ENCODE results near the gene TFCP2L1.

TFCP2L1 gene

DNA sequence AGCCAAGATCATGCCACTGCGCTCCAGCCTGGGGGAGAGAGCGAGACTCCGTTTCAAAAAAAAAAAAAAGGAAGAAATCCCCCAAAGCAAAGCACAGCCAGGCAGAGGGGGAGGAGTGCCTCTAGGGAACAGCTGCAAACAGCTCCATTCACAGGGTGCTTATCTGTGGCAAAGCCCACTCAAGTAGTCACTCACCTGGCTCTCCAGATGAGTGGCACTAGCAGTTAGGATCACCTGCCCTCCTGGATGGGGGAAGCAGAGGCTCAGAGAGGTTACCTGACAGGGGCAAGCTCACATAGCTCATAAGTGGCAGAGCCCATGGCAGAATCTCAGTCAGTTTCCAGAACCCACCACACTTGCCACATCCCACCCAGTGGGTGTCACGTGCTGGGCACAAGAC is 30.3 kb downstream of the TFCP2L1 start:
- no peak overlapping the region for H3K27ac ChIP-seq (ENCODE audit: low read depth, low read length)

DNA sequence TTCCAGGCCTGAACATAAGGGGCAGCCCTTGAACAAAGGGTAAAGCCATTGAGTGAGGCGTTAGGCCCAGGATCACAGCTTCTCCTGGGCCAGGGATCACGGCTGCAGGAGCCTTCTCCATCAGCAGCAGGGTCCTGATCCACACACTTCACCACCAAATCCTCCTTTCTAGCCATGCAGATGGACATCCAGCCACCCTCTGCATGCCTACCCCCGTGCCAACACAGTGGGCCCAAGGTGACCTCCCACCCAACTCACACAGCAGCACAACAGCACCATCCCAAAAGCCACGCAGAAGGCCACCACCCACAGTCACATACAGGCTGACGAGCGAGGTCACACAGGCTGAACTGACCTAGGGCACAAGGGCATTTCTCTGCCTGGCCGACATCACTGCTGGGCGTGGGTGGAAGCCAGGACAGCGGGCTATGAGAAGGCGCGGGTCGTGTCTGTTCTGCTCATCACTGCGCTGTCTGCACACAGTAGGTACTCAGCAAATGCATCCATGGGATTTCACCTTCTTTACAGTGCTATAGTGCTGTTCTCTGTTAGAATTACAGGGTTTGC is 31.2 kb downstream of the TFCP2L1 start:
- Histone ChIP-seq H3K27ac (ENCODE audit: low read depth, low read length) (no peak overlapping the region), H3K4me1 (ENCODE audit: control insufficient read depth, insufficient read depth, low read length) (no peaks in the 10 kb centered on the region), H3K4me3 (ENCODE audit: low read length) (no peak overlapping the region), H3K36me3 (ENCODE audit: control insufficient read depth, insufficient read depth, low read length) (no peaks in the 10 kb centered on the region), H3K9ac (ENCODE audit: low read length) (no peak overlapping the region), H3K27me3 (ENCODE audit: control insufficient read depth, insufficient read depth, low read length) (no peaks in the 10 kb centered on the region)

More for the DNA sequence above, 30.3 kb downstream of the TFCP2L1 start:
- H3K27me3 ChIP-seq (ENCODE audit: control insufficient read depth, insufficient read depth, low read length): no peaks in the 10 kb centered on the region
- no peaks in the 10 kb centered on the region for H3K4me1 ChIP-seq (ENCODE audit: control insufficient read depth, insufficient read depth, low read length)
- H3K9ac ChIP-seq (ENCODE audit: low read length): no peak overlapping the region
- no peak overlapping the region for H3K4me3 ChIP-seq (ENCODE audit: low read length)
- no peaks in the 10 kb centered on the region for H3K36me3 ChIP-seq (ENCODE audit: control insufficient read depth, insufficient read depth, low read length)

DNA sequence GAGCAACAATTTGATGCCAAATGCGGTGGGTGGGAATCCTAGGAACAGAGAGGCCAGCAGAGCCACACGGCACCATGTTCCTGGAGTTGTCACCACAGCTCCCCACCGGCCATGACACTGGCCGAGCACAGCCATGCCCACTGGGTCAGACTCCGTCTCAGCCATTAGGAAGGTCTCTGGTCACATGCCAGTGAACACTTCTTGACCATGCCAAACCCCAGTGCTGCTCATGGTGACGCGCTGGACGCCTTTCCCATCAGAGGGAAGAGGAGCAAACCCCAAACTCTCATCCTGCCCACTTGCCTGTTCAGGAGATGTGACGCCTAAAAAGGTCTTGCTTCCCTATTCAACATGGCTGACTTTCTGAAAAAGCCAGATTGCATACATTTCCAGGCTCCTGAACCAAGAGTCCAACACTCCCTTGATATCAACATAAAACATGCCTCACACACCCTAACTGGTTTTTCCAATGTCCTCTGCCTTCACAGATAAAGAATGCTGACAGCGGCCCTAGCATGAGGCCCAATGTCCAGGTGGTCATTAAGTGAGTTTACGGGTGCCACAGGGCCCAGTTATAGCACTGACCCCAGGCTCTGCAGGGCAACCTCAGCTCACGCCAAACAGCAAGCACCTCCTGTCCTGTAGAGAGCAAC is 31.9 kb downstream of the TFCP2L1 start:
- no peaks in the 10 kb centered on the region for H3K36me3 ChIP-seq (ENCODE audit: control insufficient read depth, insufficient read depth, low read length)
- H3K4me1 ChIP-seq (ENCODE audit: control insufficient read depth, insufficient read depth, low read length): no peaks in the 10 kb centered on the region
- no peaks in the 10 kb centered on the region for H3K27me3 ChIP-seq (ENCODE audit: control insufficient read depth, insufficient read depth, low read length)
- H3K27ac ChIP-seq (ENCODE audit: low read depth, low read length): no peak overlapping the region
- H3K4me3 ChIP-seq (ENCODE audit: low read length): no peak overlapping the region
- no peak overlapping the region for H3K9ac ChIP-seq (ENCODE audit: low read length)

DNA sequence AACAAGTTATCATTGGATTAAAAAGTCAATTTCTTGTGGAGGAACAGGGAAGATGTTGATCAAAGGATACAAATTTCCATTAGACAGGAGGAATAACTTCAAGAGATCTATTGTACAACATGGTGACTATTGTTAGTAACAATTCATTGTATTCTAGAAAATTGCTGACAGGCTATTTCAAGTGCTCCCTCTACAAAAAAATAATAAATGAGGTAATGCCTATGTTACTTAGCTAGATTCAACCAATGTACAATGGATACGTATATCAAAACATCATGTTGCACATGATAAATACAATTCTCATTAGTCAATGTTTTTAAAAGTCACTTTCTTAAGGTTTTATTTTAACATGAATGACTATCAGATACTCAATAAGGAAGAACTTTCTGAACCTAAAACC is 33.5 kb downstream of the TFCP2L1 start:
- Histone ChIP-seq H3K4me3 (ENCODE audit: low read length) (no peak overlapping the region), H3K27me3 (ENCODE audit: control insufficient read depth, insufficient read depth, low read length) (no peaks in the 10 kb centered on the region), H3K36me3 (ENCODE audit: control insufficient read depth, insufficient read depth, low read length) (no peaks in the 10 kb centered on the region), H3K4me1 (ENCODE audit: control insufficient read depth, insufficient read depth, low read length) (no peaks in the 10 kb centered on the region), H3K9ac (ENCODE audit: low read length) (no peak overlapping the region), H3K27ac (ENCODE audit: low read depth, low read length) (no peak overlapping the region)

DNA sequence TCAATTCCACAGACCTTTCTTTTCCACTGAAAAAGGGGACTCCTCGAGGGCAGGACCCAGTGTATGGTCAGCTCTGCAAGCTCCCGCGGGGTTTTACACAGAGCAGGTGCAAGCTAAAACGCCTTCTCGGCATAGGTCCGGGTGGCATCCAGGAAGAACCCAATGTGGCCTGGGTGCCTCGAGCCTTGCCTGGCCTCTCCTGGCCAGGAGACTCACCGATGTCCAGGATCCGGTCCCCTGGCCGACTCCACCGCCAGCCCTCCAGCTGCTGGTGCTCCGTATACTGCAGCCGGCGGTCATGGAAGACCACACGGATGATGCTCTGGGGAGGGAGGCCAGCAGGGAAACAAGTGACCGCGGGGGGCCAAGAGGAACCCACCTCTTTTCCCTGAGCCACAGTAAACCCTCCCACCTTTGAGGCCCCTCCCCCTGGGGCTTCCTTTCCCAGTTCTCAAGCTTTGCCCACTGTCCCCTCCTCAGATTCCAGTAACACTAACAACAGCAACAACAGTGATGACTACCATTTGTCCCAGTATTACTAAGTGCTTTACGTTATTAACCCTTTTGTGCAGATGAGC is 36.1 kb downstream of the TFCP2L1 start:
- H3K4me3 ChIP-seq (ENCODE audit: low read length): no peak overlapping the region
- H3K4me1 ChIP-seq (ENCODE audit: control insufficient read depth, insufficient read depth, low read length): no peaks in the 10 kb centered on the region
- H3K9ac ChIP-seq (ENCODE audit: low read length): no peak overlapping the region
- no peaks in the 10 kb centered on the region for H3K27me3 ChIP-seq (ENCODE audit: control insufficient read depth, insufficient read depth, low read length)
- no peaks in the 10 kb centered on the region for H3K36me3 ChIP-seq (ENCODE audit: control insufficient read depth, insufficient read depth, low read length)
- H3K27ac ChIP-seq (ENCODE audit: low read depth, low read length): no peak overlapping the region

DNA sequence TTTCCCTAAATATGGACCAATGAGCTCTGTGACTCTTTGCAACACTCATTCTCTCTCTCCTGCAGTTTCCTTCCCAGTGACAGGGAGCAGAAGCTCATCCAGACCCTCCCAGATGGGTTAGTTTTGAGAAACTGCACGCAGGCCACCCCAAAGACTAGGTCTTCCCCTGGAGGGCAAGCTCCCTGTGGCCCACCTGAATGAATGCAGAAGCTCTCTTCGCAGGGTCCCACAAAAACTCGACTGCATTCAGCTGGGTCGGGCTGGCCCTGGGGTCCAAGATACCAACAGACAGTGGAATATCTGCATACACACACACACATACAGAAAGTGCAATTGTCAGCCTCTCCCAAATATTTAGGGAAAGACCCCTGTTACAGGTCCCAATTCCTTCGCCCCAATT is 37.0 kb downstream of the TFCP2L1 start:
- no peaks in the 10 kb centered on the region for H3K4me1 ChIP-seq (ENCODE audit: control insufficient read depth, insufficient read depth, low read length)
- no peak overlapping the region for H3K27ac ChIP-seq (ENCODE audit: low read depth, low read length)
- no peaks in the 10 kb centered on the region for H3K36me3 ChIP-seq (ENCODE audit: control insufficient read depth, insufficient read depth, low read length)
- no peaks in the 10 kb centered on the region for H3K27me3 ChIP-seq (ENCODE audit: control insufficient read depth, insufficient read depth, low read length)
- H3K4me3 ChIP-seq (ENCODE audit: low read length): no peak overlapping the region
- no peak overlapping the region for H3K9ac ChIP-seq (ENCODE audit: low read length)

DNA sequence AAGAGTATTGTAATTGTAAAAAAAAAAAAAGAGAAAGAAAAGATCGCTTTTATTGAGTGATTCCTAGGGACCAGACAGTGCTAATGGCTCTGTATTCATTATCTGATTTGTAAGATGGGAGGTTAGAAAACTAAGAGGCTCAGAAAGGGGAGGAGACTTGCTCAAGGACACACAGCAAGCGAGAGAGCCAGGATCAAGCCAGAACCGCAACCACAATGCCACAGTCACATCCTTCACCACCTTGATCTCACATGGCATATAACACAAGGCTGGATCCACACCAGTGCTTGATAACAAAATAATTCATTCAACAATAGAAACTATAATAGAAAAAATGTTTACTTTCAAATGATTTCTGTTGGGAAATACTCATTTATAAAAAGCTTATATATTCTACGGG is 37.5 kb downstream of the TFCP2L1 start:
- Histone ChIP-seq H3K4me3 (ENCODE audit: low read length) (no peak overlapping the region), H3K9ac (ENCODE audit: low read length) (no peak overlapping the region), H3K4me1 (ENCODE audit: control insufficient read depth, insufficient read depth, low read length) (no peaks in the 10 kb centered on the region), H3K27me3 (ENCODE audit: control insufficient read depth, insufficient read depth, low read length) (no peaks in the 10 kb centered on the region), H3K36me3 (ENCODE audit: control insufficient read depth, insufficient read depth, low read length) (no peaks in the 10 kb centered on the region), H3K27ac (ENCODE audit: low read depth, low read length) (no peak overlapping the region)

DNA sequence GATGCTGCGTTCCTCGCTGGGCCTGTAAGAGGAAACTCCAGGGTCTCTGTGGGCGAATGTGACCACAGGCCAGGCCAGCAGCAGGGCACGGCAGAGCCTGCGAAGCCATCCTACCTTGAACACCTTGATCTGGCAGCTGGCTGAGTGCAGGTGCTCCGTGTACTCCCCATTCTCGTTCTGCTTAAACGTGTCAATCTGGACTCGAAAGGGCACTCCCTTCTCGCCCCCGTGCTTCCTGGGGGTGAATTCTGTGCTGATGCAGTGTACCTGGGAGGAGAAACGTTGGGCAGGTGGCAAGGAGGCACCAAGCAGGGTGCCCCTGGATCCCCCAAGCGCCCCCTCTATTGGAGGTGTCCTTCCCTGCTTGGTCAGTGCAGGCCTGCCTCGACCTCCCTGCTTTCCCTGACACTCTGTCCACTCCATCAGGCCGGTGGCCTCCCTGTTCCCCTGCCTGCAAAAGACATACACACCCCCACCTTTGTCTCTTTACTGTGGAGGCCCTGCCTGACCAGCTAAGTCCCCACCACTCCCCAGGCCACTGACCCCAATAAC is 38.2 kb downstream of the TFCP2L1 start:
- H3K36me3 ChIP-seq (ENCODE audit: control insufficient read depth, insufficient read depth, low read length): no peaks in the 10 kb centered on the region
- H3K27ac ChIP-seq (ENCODE audit: low read depth, low read length): no peak overlapping the region
- H3K4me3 ChIP-seq (ENCODE audit: low read length): no peak overlapping the region

DNA sequence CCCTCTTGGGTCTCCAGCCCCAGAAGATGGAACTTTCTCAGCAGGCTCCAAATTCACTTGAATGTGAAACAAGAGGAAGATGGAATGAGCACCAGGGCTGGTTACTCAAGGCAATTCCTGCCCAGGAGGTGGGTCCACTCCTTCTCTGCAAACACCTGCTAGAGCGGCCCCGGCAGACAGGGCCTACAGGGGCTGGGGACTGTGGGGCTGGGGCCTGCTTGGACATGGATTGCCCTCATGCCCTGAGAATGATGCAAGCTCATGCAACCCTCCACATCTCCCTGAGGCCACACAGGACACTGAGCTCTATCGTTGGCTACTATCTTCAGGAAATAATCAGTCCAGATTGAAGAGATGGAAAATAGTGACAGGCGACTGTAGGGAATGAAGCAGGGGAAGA is 39.1 kb downstream of the TFCP2L1 start:
- H3K27ac ChIP-seq (ENCODE audit: low read depth, low read length): no peak overlapping the region
- no peaks in the 10 kb centered on the region for H3K27me3 ChIP-seq (ENCODE audit: control insufficient read depth, insufficient read depth, low read length)
- no peak overlapping the region for H3K9ac ChIP-seq (ENCODE audit: low read length)
- no peak overlapping the region for H3K4me3 ChIP-seq (ENCODE audit: low read length)
- H3K4me1 ChIP-seq (ENCODE audit: control insufficient read depth, insufficient read depth, low read length): no peaks in the 10 kb centered on the region
- no peaks in the 10 kb centered on the region for H3K36me3 ChIP-seq (ENCODE audit: control insufficient read depth, insufficient read depth, low read length)

More for the DNA sequence above, 38.2 kb downstream of the TFCP2L1 start:
- Histone ChIP-seq H3K9ac (ENCODE audit: low read length) (no peak overlapping the region), H3K27me3 (ENCODE audit: control insufficient read depth, insufficient read depth, low read length) (no peaks in the 10 kb centered on the region), H3K4me1 (ENCODE audit: control insufficient read depth, insufficient read depth, low read length) (no peaks in the 10 kb centered on the region)

DNA sequence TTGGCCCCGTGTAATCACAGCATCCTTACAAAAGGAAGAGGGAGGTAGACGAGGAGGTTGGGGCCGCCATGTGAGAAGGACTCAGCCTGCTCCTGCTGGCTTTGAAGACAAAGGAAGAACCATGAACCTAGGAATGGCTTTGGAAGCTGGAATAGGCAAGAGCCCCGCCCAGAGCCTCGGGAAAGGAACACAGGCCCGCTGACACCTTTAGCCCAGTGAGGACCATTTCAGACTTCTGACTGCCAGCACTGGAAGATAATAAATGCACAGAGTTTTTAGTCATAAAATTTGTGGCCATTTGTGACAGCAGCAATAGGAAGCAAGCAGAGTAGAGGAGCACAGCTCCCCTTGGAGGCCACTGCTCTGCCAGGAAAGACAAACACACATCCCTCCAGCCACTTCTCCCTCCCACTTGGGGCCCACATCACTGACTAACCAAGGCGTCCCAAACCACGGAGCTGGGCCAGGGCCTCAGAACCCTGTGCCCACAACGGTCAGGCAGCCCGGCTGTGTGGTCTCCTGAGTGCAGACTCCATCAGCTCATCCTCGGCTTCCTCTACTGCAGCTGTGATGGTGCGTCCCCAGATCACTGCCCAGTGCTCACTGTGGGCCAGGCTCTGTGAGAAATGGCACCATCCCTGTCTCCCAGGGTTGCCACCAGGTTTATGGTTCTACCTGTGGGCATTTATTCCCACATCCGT is 39.7 kb downstream of the TFCP2L1 start:
- no peak overlapping the region for H3K9ac ChIP-seq (ENCODE audit: low read length)
- no peaks in the 10 kb centered on the region for H3K36me3 ChIP-seq (ENCODE audit: control insufficient read depth, insufficient read depth, low read length)
- H3K4me3 ChIP-seq (ENCODE audit: low read length): no peak overlapping the region
- H3K27ac ChIP-seq (ENCODE audit: low read depth, low read length): no peak overlapping the region
- no peaks in the 10 kb centered on the region for H3K27me3 ChIP-seq (ENCODE audit: control insufficient read depth, insufficient read depth, low read length)
- H3K4me1 ChIP-seq (ENCODE audit: control insufficient read depth, insufficient read depth, low read length): no peaks in the 10 kb centered on the region

DNA sequence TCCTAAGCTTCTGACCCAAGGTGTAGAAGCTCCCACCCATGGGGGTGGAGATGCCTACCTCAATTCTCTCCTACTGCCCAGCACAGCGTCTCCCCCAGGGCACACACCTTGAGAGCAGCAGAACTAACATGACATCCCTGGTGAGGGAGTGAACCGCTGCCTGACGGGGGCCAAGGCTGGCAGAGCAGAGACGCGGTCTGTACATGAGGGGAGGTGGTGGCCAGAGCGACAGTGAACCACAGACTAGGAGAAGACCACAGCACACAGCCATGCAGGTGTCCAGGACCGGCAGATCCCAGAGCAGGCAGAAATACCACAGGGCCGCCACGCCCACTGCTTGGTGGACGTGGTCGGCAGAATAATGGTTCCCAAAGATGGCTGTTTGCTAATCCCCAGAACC is 40.4 kb downstream of the TFCP2L1 start:
- H3K27ac ChIP-seq (ENCODE audit: low read depth, low read length): no peak overlapping the region
- H3K4me1 ChIP-seq (ENCODE audit: control insufficient read depth, insufficient read depth, low read length): no peaks in the 10 kb centered on the region
- H3K36me3 ChIP-seq (ENCODE audit: control insufficient read depth, insufficient read depth, low read length): no peaks in the 10 kb centered on the region
- H3K4me3 ChIP-seq (ENCODE audit: low read length): no peak overlapping the region
- no peaks in the 10 kb centered on the region for H3K27me3 ChIP-seq (ENCODE audit: control insufficient read depth, insufficient read depth, low read length)
- no peak overlapping the region for H3K9ac ChIP-seq (ENCODE audit: low read length)

DNA sequence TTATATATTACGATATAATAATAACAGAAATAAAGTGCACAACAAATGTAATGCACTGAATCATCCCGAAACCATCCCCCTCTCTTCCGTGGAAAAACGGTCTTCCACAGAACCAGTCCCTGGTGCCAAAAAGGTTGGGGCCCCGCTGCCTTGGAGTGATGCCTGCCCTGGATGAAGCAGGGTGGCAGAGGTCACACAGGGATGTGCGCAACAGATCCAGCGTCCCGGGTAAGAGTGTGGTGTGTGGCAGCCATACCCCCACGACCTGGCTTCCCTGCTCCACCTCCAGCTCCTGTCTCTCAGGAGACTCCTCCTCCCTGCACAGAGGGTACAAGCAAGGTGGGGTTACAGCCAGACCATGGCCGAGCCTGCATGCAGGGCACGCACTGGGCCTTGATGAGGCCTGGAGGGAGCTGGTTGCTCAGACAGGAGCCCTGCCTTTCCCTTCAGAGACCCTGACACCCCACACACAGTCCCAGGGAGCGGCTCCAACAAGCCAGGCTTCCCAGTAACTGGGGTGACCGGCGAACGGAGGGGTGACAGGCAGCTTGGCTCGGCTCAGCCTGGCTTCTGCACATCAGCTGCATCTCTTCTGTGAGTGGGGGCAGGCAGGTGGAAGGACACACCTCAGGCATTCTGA is 41.1 kb downstream of the TFCP2L1 start:
- Histone ChIP-seq H3K27me3 (ENCODE audit: control insufficient read depth, insufficient read depth, low read length) (no peaks in the 10 kb centered on the region), H3K27ac (ENCODE audit: low read depth, low read length) (no peak overlapping the region), H3K9ac (ENCODE audit: low read length) (no peak overlapping the region), H3K4me3 (ENCODE audit: low read length) (no peak overlapping the region), H3K36me3 (ENCODE audit: control insufficient read depth, insufficient read depth, low read length) (no peaks in the 10 kb centered on the region), H3K4me1 (ENCODE audit: control insufficient read depth, insufficient read depth, low read length) (no peaks in the 10 kb centered on the region)

Data from rectal smooth muscle tissue (tissue), 1 donor.